Esophagus squamous epithelium (tissue), 5 donors: ENCODE measurements around the gene ESYT1. TPM values are rescaled to one million over a fixed set of nuclear protein-coding genes. Genes with fewer than 3 reads are reported as not detected.
A peak's percentile ranks its signal among the peaks of the same experiment; 100 is the strongest.

Source experiments
- DNase-seq: peaks from one replicate; lab custom pipeline; 2025; lab: John Stamatoyannopoulos, UW
- H3K27ac ChIP-seq, 4 donors: fragments of 200-600 bp; sonication (generic); one replicate each; pipeline ENCODE4 v1.5.1; 2016 to 2019; ENCODE audit warnings: mild to moderate bottlenecking in 1 of 4
- H3K27me3 ChIP-seq, 4 donors: fragments of 200-600 bp; sonication (generic); 1 replicate in 3 of 4; 2 replicates in 1 of 4; pipeline versions ENCODE4 v1.5.1 to v1.6.0; 2017 to 2021; ENCODE audit warnings: antibody characterized with exemption in 1 of 4
- H3K36me3 ChIP-seq, 3 donors: fragments of 200-600 bp; sonication (generic); one replicate each; pipeline ENCODE4 v1.5.1; 2016 to 2019
- H3K4me1 ChIP-seq, 3 donors: fragments of 200-600 bp; sonication (generic); one replicate each; pipeline ENCODE4 v1.5.1; 2017 to 2019
- H3K4me3 ChIP-seq, 4 donors: fragments of 200-600 bp; sonication (generic); 1 replicate in 3 of 4; 2 replicates in 1 of 4; pipeline ENCODE4 v1.5.1; 2016 to 2019; ENCODE audit warnings: mild to moderate bottlenecking in 2 of 4, moderate library complexity in 1 of 4
- H3K9me3 ChIP-seq, 3 donors: fragments of 200-600 bp; sonication (generic); one replicate each; pipeline ENCODE4 v1.5.1; 2016 to 2019
- POLR2A ChIP-seq, 4 donors: fragments of 450-650 bp; IDR thresholded peaks; one replicate each; pipeline ENCODE4 v1.6.1; 2017; ENCODE audit warnings: antibody characterized with exemption in 4 of 4, mild to moderate bottlenecking in 4 of 4, moderate library complexity in 3 of 4
- WGBS, 2 donors: methylation state at CpG; one replicate each; pipeline ENCODE4 v1.1.5; 2018; 5-methylcytosine and 5-hydroxymethylcytosine counted together
- intact Hi-C: fragments of 100-400 bp; cut with DNase I; formaldehyde crosslinking; loops from one replicate; pipeline ENCODE4 v1.15.0; 2022
- total RNA-seq, 4 donors: library from RNA; depleted of rRNA; stranded (reverse); fragments of >200 nt; gene quantifications; one replicate each; pipeline ENCODE4 v1.1.0, GENCODE V29; 2016
- TF ChIP-seq, protein P1 (sequence below), 6 experiments: fragments of 450-650 bp in 4 of 6; fragments of 200-600 bp in 2 of 6; sonication (generic) in 2 of 6; IDR thresholded peaks; one replicate each; pipeline ENCODE4 v1.5.1; 2016 to 2019; ENCODE audit warnings: antibody characterized with exemption in 6 of 6, mild to moderate bottlenecking in 4 of 6, moderate library complexity in 4 of 6
- donor health status: DM: yes; HTN: yes; CAD: no.

The ESYT1 gene
- total RNA-seq, 4 donors from 2014 or later = 42.6 to 70.8 (median 62.5) TPM

DNA sequence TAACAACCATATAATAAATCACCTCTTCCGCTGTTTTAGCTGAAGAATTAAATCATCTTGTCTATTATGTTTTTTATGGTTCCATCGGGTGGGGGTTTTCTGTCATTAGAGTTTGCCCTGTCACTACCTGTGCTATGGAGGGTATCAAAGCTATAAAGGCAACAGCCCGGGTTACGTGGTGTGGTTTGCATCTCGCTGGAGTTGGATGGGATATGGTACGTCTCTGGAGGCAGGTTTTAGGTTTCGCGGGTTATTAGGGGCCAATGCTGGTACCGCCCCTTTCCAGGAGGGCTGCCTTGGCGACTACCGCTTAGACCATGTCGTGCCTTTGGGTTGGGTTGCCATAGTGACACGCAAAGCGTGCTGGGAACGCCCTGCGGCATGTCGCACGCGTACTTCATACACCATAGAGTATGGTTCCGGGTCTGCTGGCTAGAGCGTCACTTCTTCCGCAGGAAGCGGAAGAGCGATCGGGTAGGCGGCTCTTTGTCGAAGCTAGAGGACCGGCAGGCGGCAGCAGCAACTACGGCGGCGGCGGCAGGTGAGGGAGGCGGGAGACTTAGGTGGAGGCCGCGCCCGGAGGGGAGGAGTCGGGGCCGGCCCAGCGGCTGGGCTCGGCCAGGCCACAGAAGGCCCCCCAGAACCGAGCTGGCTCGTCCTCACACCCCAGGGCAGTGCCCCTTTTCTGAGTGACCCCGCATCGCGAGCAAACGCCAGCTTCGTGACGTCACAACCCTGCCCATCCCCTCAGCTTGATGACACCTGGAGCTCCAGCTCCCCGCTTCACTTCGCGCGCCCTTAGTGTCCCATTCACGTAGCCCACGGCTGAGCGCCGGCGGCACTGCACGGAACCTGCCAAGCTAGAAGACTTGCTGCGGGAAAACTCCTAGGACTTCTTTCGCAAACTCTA is 10.0 kb upstream of the ESYT1 start, which contains the start of gene ZC3H10:
Gene ZC3H10, plus strand, starts transcription at position 489 of the 910 bp plus-strand sequence. CDS start 2,297 bp downstream, outside the sequence.
- peaks cover 16 to 45% (median 24%) of the 10 kb centered on the region in 3 donors for H3K4me1 ChIP-seq
- H3K9me3 ChIP-seq = no peaks in the 10 kb centered on the region
- peaks cover 4 to 33% (median 13%) of the 10 kb centered on the region in 3 donors for H3K36me3 ChIP-seq
- 0 to 1% methylated on average over 13 to 22 of the region's 61 CpGs for WGBS, 2 donors
- no peaks in the 10 kb centered on the region for H3K27me3 ChIP-seq
- peak; percentile 90 for DNase-seq
- peak in 3 of 4 donors; percentile 80 to 93 (median 85) for TF ChIP-seq POLR2A (IDR thresholded peaks at IDR 0.05)
- TF ChIP-seq, protein P1, sequence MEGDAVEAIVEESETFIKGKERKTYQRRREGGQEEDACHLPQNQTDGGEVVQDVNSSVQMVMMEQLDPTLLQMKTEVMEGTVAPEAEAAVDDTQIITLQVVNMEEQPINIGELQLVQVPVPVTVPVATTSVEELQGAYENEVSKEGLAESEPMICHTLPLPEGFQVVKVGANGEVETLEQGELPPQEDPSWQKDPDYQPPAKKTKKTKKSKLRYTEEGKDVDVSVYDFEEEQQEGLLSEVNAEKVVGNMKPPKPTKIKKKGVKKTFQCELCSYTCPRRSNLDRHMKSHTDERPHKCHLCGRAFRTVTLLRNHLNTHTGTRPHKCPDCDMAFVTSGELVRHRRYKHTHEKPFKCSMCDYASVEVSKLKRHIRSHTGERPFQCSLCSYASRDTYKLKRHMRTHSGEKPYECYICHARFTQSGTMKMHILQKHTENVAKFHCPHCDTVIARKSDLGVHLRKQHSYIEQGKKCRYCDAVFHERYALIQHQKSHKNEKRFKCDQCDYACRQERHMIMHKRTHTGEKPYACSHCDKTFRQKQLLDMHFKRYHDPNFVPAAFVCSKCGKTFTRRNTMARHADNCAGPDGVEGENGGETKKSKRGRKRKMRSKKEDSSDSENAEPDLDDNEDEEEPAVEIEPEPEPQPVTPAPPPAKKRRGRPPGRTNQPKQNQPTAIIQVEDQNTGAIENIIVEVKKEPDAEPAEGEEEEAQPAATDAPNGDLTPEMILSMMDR (IDR thresholded peaks at IDR 0.05) = peak; percentile 27 to 78 (median 59)
- H3K27ac ChIP-seq = peak within 1 kb of the TSS; percentile 92 to 98 (median 94)
- peak within 1 kb of the TSS; percentile 46 to 76 (median 70) for H3K4me3 ChIP-seq
- intact Hi-C loops = no loop called here

DNA sequence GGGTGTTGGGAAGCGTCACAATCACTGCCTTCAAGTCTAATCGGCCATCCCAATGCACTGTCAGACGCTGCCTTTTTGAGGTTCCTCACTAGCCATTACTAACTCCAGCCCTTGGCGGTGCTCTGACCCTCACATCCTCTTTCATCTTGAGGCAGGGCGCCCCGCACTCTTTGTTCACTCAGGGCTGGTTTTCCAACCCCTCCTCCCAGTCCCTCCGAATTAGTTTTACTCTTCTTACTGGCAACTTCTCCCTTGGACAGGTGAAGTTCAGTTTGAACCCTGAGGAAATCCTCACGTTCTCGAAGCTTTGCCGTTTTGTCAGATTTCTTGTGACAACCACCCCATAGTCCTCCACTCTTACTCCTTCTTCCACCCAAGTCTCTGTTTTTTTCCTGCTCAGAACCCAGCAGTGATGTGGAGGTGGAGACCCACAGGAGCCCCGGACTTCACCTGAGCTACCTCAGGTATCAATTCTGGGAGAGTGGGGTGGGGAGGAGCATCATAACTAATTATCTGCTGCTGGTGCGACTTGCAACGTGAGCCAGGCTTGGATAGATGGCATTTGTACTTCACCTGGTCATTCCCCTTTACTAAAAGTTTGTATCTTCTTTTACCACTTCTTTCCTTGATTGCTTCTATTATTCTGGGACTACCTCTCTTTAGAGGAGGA is 9.2 kb upstream of the ESYT1 start:
- WGBS, 2 donors = 3 to 9% methylated on average over 13 of the region's 13 CpGs
- Histone ChIP-seq H3K4me1 (peaks cover 16 to 45% (median 24%) of the 10 kb centered on the region in 3 donors), H3K27me3 (no peaks in the 10 kb centered on the region), H3K27ac (peak overlapping the region; percentile 92 to 98 (median 94)), H3K9me3 (no peaks in the 10 kb centered on the region), H3K36me3 (peaks cover 4 to 25% (median 12%) of the 10 kb centered on the region in 3 donors), H3K4me3 (peak overlapping the region; percentile 46 to 76 (median 70))
- no peak for DNase-seq
- TF ChIP-seq POLR2A (IDR thresholded peaks at IDR 0.05) = no peak
- TF ChIP-seq, protein P1 (IDR thresholded peaks at IDR 0.05) = no peak
- intact Hi-C loops = no loop called here

GRCh38 chr12:56119361-56119796 is 8.7 kb upstream of the ESYT1 start:
- intact Hi-C loops = no loop called here
- H3K9me3 ChIP-seq = no peaks in the 10 kb centered on the region
- 0 to 5% methylated on average over 2 of the region's 2 CpGs for WGBS, 2 donors
- peaks cover 16 to 45% (median 24%) of the 10 kb centered on the region in 3 donors for H3K4me1 ChIP-seq
- H3K36me3 ChIP-seq = peaks cover 4 to 20% (median 12%) of the 10 kb centered on the region in 3 donors
- H3K27ac ChIP-seq = peak overlapping the region; percentile 92 to 98 (median 94)
- no peaks in the 10 kb centered on the region for H3K27me3 ChIP-seq
- H3K4me3 ChIP-seq = peak overlapping the region in 2 of 4 donors; percentile 69 to 70
- no peak for DNase-seq
- no peak for TF ChIP-seq POLR2A (IDR thresholded peaks at IDR 0.05)
- TF ChIP-seq, protein P1 (IDR thresholded peaks at IDR 0.05) = peak; percentile 81 to 89 (median 84)

DNA sequence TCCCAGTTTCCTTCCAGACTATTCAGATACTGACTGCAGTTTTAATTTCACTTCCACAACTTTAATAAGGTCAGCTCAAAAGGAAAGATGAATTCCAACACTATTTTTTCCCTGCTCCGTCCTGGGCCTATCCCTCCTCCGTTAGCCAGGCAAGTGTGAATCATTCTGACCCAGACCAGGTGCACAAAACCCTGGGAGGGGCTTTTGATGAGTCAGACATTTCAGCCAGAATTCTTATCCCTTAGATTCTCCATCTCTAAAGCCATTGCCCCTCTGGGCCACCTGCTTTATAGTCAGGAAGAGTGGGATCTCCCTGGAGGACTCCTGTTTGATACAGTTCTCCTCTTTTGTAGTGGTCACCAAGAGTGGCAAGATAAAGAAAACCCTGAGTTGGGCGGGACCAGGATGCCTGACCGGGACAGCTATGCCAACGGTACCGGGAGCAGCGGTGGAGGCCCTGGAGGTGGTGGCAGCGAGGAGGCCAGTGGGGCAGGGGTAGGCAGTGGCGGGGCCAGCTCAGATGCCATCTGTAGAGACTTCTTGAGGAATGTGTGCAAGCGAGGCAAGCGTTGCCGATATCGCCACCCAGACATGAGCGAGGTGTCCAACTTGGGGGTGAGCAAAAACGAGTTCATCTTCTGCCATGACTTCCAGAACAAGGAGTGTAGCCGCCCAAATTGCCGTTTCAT is 7.8 kb upstream of the ESYT1 start:
- intact Hi-C loops = no loop called here
- DNase-seq = no peak
- no peaks in the 10 kb centered on the region for H3K27me3 ChIP-seq
- WGBS, 2 donors = 72 to 76% methylated on average over 15 of the region's 17 CpGs
- no peaks in the 10 kb centered on the region for H3K9me3 ChIP-seq
- H3K4me1 ChIP-seq = peaks cover 16 to 48% (median 22%) of the 10 kb centered on the region in 3 donors
- peaks cover 4 to 20% (median 12%) of the 10 kb centered on the region in 3 donors for H3K36me3 ChIP-seq
- peak overlapping the region; percentile 92 to 98 (median 94) for H3K27ac ChIP-seq
- H3K4me3 ChIP-seq = no peak overlapping the region
- TF ChIP-seq, protein P1 (IDR thresholded peaks at IDR 0.05) = no peak
- no peak for TF ChIP-seq POLR2A (IDR thresholded peaks at IDR 0.05)
